ENCODE results near the gene SLC35G2.
"Not testable (repeated sequence)": the region's sequence is repeated elsewhere in the genome, so short reads cannot be mapped to it uniquely, and the experiment has no call there.

The SLC35G2 gene

DNA sequence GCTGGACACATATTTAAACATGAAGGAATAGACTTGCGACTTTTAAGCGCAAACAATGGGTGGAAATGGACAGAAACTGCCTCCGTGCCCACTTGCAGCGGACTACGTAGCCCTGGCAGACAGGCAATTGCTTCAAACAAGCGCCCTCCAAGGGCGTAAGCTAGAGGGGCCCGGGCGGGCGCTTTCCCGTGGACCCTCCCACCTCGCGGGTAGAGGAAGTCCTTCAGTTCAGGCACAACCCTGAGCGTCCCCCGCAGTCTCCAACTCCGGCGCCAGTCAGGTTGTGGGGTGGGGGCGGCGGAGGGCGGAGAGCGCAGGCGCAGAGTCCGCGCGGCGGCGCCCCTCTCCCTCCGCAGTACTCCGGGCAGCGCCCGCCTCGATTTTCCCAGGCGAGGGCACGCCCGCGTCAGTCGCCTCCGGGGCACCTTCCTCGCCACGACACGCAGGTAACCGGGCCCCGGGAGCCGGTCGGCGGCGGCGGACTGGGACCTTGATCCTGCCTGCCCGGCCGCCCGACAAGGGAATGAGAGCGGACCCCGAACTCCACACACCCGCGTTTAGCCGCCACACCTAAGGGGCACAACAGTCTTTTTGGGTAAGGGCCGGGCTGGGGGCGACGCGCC lies at the start of gene SLC35G2:
TSS of gene SLC35G2 (plus strand) at position 358 of the 623 bp plus-strand sequence. CDS start 35,335 bp downstream, outside the sequence.
- Mint-ChIP-seq H3K27me3 (peaks cover 44% of the 10 kb centered on the region), H3K27ac (peak within 1 kb of the TSS; percentile 81), H3K4me1 (peaks cover 23% of the 10 kb centered on the region), H3K36me3 (ENCODE audit: low read depth) (peaks cover 13% of the 10 kb centered on the region), H3K9me3 (peaks cover 15% of the 10 kb centered on the region), H3K4me3 (peak within 1 kb of the TSS; percentile 86)
- DNase-seq (peak; percentile 66), ATAC-seq (peak; percentile 69)

DNA sequence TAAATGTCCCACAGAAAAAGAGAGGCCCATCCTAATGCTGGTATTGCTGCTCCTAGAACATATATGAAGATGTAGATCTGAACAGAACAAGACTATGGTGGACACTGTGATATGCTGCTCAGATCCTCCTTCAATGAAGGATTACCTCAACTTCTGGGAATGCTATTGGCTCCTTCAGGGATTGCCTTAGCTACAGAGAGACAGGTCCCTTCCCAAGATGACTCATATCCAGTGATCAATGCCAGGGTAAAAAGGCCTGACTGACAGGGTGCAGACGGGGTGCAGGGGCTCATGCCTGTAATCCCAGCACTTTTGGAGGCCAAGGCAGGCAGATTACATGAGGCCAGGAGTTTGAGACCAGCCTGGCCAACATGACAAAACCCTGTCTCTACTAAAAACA lies 46.2 kb upstream of the SLC35G2 start:
- Mint-ChIP-seq H3K36me3 (ENCODE audit: low read depth) (no peaks in the 10 kb centered on the region), H3K4me3 (no peak overlapping the region), H3K4me1 (no peaks in the 10 kb centered on the region), H3K27ac (no peak overlapping the region), H3K9me3 (no peaks in the 10 kb centered on the region), H3K27me3 (no peaks in the 10 kb centered on the region)
- DNase-seq (no peak), ATAC-seq (no peak)

- ATAC-seq (no peak), DNase-seq (no peak)
- Mint-ChIP-seq H3K4me3 (no peak overlapping the region), H3K27me3 (no peaks in the 10 kb centered on the region), H3K9me3 (no peaks in the 10 kb centered on the region), H3K27ac (no peak overlapping the region), H3K36me3 (ENCODE audit: low read depth) (no peaks in the 10 kb centered on the region), H3K4me1 (no peaks in the 10 kb centered on the region)
Measured at GRCh38 chr3:136778865-136779264, 40.1 kb upstream of the SLC35G2 start.

- no peak overlapping the region for H3K27ac Mint-ChIP-seq
- H3K27me3 Mint-ChIP-seq = no peaks in the 10 kb centered on the region
- no peaks in the 10 kb centered on the region for H3K36me3 Mint-ChIP-seq (ENCODE audit: low read depth)
- H3K4me3 Mint-ChIP-seq = no peak overlapping the region
- no peak for DNase-seq
- no peaks in the 10 kb centered on the region for H3K9me3 Mint-ChIP-seq
- H3K4me1 Mint-ChIP-seq = no peaks in the 10 kb centered on the region
- ATAC-seq = no peak
Measured at GRCh38 chr3:136780741-136781140, 38.2 kb upstream of the SLC35G2 start.

DNA sequence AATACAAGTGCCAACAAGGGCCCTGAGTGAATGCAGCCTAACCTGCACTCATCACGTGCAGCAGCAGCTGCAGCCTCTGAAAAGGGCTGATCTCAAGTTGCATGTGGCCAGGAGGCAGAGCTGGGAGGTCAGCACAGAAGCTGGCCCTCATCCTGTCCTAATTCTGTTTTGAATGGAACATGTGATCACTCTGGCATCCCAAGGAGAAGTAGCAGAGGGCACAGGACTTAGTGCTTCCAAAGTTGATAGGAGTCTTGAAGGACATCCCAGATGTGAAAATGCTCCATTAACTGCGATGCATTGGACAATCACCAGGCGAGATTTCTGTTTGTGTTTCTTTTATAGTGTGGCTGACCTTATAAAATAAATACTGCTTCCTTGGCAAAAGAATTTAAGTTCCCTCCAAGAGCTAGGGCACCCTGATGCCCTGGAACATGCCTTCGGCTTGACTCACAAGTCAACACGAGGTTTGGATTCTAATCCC lies 35.2 kb upstream of the SLC35G2 start:
- Mint-ChIP-seq H3K27ac (no peak overlapping the region), H3K4me3 (no peak overlapping the region), H3K36me3 (ENCODE audit: low read depth) (no peaks in the 10 kb centered on the region), H3K27me3 (no peaks in the 10 kb centered on the region), H3K4me1 (peaks cover 13% of the 10 kb centered on the region), H3K9me3 (no peaks in the 10 kb centered on the region)
- DNase-seq (no peak), ATAC-seq (no peak)

DNA sequence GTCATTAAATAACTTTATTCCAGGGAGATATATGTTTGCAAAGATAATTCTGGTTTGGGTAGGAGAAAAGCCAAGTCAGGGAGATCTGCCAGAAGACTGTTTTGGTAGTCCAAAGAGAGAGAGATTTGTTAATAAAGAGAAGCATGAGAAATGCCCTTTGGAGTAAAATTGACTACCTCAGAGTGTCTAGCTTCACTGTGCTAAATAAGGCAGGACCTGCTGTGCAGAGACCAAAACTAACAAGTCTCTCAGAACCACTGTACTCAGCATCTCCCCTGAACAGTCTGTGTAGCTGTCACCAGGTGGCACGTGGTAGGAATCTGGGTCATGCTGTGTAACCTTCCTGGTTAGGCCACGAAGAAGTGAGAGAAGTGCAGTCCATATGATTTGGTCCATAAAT lies 31.6 kb upstream of the SLC35G2 start:
- Mint-ChIP-seq H3K36me3 (ENCODE audit: low read depth) (no peaks in the 10 kb centered on the region), H3K9me3 (no peaks in the 10 kb centered on the region), H3K4me3 (no peak overlapping the region), H3K27me3 (no peaks in the 10 kb centered on the region), H3K4me1 (peaks cover 13% of the 10 kb centered on the region), H3K27ac (peak overlapping the region; percentile 43)
- peak; percentile 5 for DNase-seq
- ATAC-seq = peak; percentile 81

DNA sequence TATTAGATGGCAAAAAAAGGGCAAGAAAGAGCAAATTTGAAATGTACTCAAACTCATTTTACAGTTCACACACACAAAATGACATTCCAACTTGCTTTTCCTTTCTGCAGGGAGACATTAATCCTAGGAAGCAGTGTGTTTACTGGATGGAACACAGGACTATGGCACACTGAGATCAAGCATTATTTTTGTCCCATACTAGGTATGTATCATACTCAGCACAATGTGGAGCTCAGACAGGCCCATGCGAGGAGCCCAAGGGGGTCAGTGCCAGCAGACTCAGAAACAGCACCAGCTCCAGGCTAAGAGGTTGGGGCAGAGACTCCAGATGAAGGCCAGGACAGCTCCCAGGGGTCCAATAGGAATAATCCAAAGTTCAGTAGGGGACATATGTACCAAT lies 30.8 kb upstream of the SLC35G2 start:
- H3K4me3 Mint-ChIP-seq = no peak overlapping the region
- no peaks in the 10 kb centered on the region for H3K27me3 Mint-ChIP-seq
- no peak overlapping the region for H3K27ac Mint-ChIP-seq
- DNase-seq (no peak), ATAC-seq (no peak)
- no peaks in the 10 kb centered on the region for H3K36me3 Mint-ChIP-seq (ENCODE audit: low read depth)
- no peaks in the 10 kb centered on the region for H3K9me3 Mint-ChIP-seq
- H3K4me1 Mint-ChIP-seq = peaks cover 13% of the 10 kb centered on the region

- H3K27me3 Mint-ChIP-seq = no peaks in the 10 kb centered on the region
- no peak overlapping the region for H3K27ac Mint-ChIP-seq
- H3K9me3 Mint-ChIP-seq = no peaks in the 10 kb centered on the region
- DNase-seq (no peak), ATAC-seq (no peak)
- peaks cover 13% of the 10 kb centered on the region for H3K4me1 Mint-ChIP-seq
- H3K36me3 Mint-ChIP-seq (ENCODE audit: low read depth) = no peaks in the 10 kb centered on the region
- no peak overlapping the region for H3K4me3 Mint-ChIP-seq
Measured at GRCh38 chr3:136789976-136790375, 28.9 kb upstream of the SLC35G2 start.

DNA sequence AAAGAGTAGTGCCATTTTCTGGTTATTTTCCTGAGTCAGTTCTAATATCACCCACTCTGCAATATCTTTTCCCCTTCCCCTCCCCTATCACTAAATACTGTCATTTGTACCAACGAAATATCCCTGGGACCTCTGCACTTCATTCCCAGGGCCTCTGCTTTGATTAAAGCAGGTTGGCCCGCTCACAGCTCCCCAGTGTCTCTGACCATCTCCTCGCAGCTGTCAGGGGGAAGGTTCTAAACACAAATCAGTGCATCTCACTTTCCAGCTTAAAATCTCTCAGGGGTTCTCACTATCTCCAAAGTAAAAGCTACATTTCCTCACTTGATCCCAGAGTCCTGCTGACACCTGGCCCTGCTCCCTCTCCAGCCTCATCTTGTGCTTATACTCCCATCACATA lies 28.1 kb upstream of the SLC35G2 start:
- H3K4me3 Mint-ChIP-seq = no peak overlapping the region
- no peaks in the 10 kb centered on the region for H3K9me3 Mint-ChIP-seq
- peaks cover 3% of the 10 kb centered on the region for H3K27me3 Mint-ChIP-seq
- no peak overlapping the region for H3K27ac Mint-ChIP-seq
- H3K4me1 Mint-ChIP-seq = peaks cover 13% of the 10 kb centered on the region
- no peaks in the 10 kb centered on the region for H3K36me3 Mint-ChIP-seq (ENCODE audit: low read depth)
- no peak for DNase-seq
- ATAC-seq = no peak

- peaks cover 3% of the 10 kb centered on the region for H3K27me3 Mint-ChIP-seq
Measured at GRCh38 chr3:136792556-136793330, 26.2 kb upstream of the SLC35G2 start.

DNA sequence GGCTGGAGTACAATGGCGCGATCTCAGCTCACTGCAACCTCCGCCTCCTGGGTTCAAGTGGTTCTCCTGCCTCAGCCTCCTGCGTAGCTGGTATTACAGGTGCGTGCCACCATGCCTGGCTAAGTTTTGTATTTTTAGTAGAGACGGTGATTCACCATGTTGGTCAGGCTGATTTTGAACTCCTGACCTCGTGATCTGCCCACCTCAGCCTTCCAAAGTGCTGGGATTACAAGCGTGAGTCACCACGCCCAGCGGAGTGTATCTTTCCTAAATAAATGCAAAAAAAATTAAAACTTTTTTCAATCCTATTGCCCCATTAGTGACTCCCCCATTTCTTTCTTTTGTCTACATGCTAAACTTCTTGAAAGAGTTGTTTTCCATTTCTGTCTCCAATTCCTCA lies 17.8 kb upstream of the SLC35G2 start:
- not testable (repeated sequence) for H3K27ac Mint-ChIP-seq; H3K4me1 Mint-ChIP-seq; H3K9me3 Mint-ChIP-seq; ATAC-seq; H3K4me3 Mint-ChIP-seq; DNase-seq; H3K36me3 Mint-ChIP-seq (ENCODE audit: low read depth); H3K27me3 Mint-ChIP-seq

More at GRCh38 chr3:136792556-136793330, 26.2 kb upstream of the SLC35G2 start:
- Mint-ChIP-seq H3K27ac (no peak overlapping the region), H3K9me3 (no peaks in the 10 kb centered on the region), H3K4me3 (no peak overlapping the region), H3K4me1 (no peaks in the 10 kb centered on the region), H3K36me3 (ENCODE audit: low read depth) (no peaks in the 10 kb centered on the region)
- DNase-seq = no peak
- no peak for ATAC-seq

GRCh38 chr3:136802481-136802996 lies 16.4 kb upstream of the SLC35G2 start:
- ATAC-seq (no peak), DNase-seq (no peak)
- Mint-ChIP-seq H3K4me3 (no peak overlapping the region), H3K9me3 (no peaks in the 10 kb centered on the region), H3K27me3 (no peaks in the 10 kb centered on the region), H3K27ac (no peak overlapping the region), H3K4me1 (no peaks in the 10 kb centered on the region), H3K36me3 (ENCODE audit: low read depth) (no peaks in the 10 kb centered on the region)

GRCh38 chr3:136804141-136804540 lies 14.8 kb upstream of the SLC35G2 start:
- no peak for DNase-seq
- no peaks in the 10 kb centered on the region for H3K36me3 Mint-ChIP-seq (ENCODE audit: low read depth)
- no peaks in the 10 kb centered on the region for H3K27me3 Mint-ChIP-seq
- no peak overlapping the region for H3K27ac Mint-ChIP-seq
- no peak overlapping the region for H3K4me3 Mint-ChIP-seq
- no peak for ATAC-seq
- H3K9me3 Mint-ChIP-seq = no peaks in the 10 kb centered on the region
- no peaks in the 10 kb centered on the region for H3K4me1 Mint-ChIP-seq

DNA sequence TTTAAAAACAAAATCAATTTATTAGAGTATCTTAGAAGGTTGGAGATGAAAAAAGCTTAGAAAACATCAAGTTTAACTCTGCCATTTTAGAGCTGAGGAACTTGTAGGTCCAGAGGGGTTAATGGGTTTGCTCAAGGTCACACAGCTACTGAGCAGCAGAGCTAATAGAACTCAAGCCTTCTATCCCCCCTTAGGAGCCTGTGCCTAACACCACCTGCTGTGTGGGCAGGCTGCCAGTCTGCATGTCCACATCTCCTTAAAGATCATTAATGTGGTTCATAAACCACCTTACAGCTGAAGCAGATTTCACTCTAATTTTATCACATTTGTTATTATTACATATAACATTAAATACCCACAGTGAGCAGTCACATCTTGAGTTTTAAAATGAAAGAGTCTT lies 14.1 kb upstream of the SLC35G2 start:
- Mint-ChIP-seq H3K4me1 (no peaks in the 10 kb centered on the region), H3K27me3 (no peaks in the 10 kb centered on the region), H3K36me3 (ENCODE audit: low read depth) (no peaks in the 10 kb centered on the region), H3K9me3 (no peaks in the 10 kb centered on the region), H3K4me3 (no peak overlapping the region), H3K27ac (no peak overlapping the region)
- DNase-seq (no peak), ATAC-seq (no peak)

- no peak for ATAC-seq
Measured at GRCh38 chr3:136805795-136806194, 13.1 kb upstream of the SLC35G2 start.

More at GRCh38 chr3:136805795-136806194, 13.1 kb upstream of the SLC35G2 start:
- Mint-ChIP-seq H3K4me3 (no peak overlapping the region), H3K9me3 (no peaks in the 10 kb centered on the region), H3K36me3 (ENCODE audit: low read depth) (no peaks in the 10 kb centered on the region), H3K27me3 (peaks cover 2% of the 10 kb centered on the region), H3K27ac (no peak overlapping the region), H3K4me1 (no peaks in the 10 kb centered on the region)
- DNase-seq = no peak
